Karpas-422 (cell line): ENCODE measurements around the gene CENATAC. TPM values are rescaled to one million over a fixed set of nuclear protein-coding genes. Genes with fewer than 3 reads are reported as not detected.

Experiments
- DNase-seq: peaks from one replicate; pipeline ENCODE4 v3.0.0-alpha.2; 2015
- H2AFZ ChIP-seq: fragments of 200-600 bp; sonication (generic); 2 replicates; pipeline ENCODE4 v1.6.1; 2014; ENCODE audit warnings: antibody characterized with exemption, low read length, mixed read lengths
- H3K27ac ChIP-seq: fragments of 200-600 bp; sonication (generic); 2 replicates; pipeline ENCODE4 v1.5.1; 2014; ENCODE audit warnings: mild to moderate bottlenecking, low read length, moderate library complexity
- H3K27me3 ChIP-seq: fragments of 200-600 bp; sonication (generic); 2 replicates; pipeline ENCODE4 v1.6.1; 2014; ENCODE audit warnings: low read length, mixed read lengths
- H3K36me3 ChIP-seq: fragments of 200-600 bp; sonication (generic); 2 replicates; pipeline ENCODE4 v1.6.1; 2014; ENCODE audit warnings: low read length, mixed read lengths; ENCODE audit not compliant: insufficient read depth
- H3K4me1 ChIP-seq: fragments of 200-600 bp; sonication (generic); 2 replicates; pipeline ENCODE4 v1.6.1; 2014; ENCODE audit warnings: mild to moderate bottlenecking, low read length, mixed read lengths
- H3K4me2 ChIP-seq: fragments of 200-600 bp; sonication (generic); 2 replicates; pipeline ENCODE4 v1.6.1; 2014; ENCODE audit warnings: low read length, low read depth, mild to moderate bottlenecking; ENCODE audit not compliant: poor library complexity, severe bottlenecking
- H3K4me3 ChIP-seq: fragments of 200-600 bp; sonication (generic); 2 replicates; pipeline ENCODE4 v1.5.1; 2014; ENCODE audit warnings: mild to moderate bottlenecking, antibody characterized with exemption, low read length, mixed read lengths
- H3K79me2 ChIP-seq: fragments of 200-600 bp; sonication (generic); 2 replicates; pipeline ENCODE4 v1.6.1; 2014; ENCODE audit warnings: mild to moderate bottlenecking, low read length, mixed read lengths
- H3K9ac ChIP-seq: fragments of 200-600 bp; sonication (generic); 2 replicates; pipeline ENCODE4 v1.6.0; 2014; ENCODE audit warnings: low read length
- H3K9me2 ChIP-seq: fragments of 200-600 bp; sonication (generic), shearing (Covaris generic); replicated peaks from 2 replicates; pipeline ENCODE4 v1.6.0; 2014; ENCODE audit warnings: mild to moderate bottlenecking, low read length, moderate library complexity; ENCODE audit not compliant: insufficient read depth
- H3K9me3 ChIP-seq: fragments of 300-700, 200-600 bp; sonication (generic); 2 replicates; pipeline ENCODE4 v1.6.1; 2014; ENCODE audit warnings: low read length, mixed read lengths
- H4K20me1 ChIP-seq: fragments of 200-600 bp; sonication (generic); 2 replicates; pipeline ENCODE4 v1.6.1; 2014; ENCODE audit warnings: mild to moderate bottlenecking, antibody characterized with exemption, low read length, low read depth; ENCODE audit not compliant: insufficient read depth
- total RNA-seq: library from RNA; depleted of rRNA; stranded (reverse); fragments of >200 nt; shearing (Covaris generic); gene quantifications from 2 replicates; pipeline ENCODE4 v1.2.3, GENCODE V29; 2014; ENCODE audit warnings: low replicate concordance

CENATAC gene
- total RNA-seq, 1 experiment from 2014 or later: 14.2 TPM

DNA sequence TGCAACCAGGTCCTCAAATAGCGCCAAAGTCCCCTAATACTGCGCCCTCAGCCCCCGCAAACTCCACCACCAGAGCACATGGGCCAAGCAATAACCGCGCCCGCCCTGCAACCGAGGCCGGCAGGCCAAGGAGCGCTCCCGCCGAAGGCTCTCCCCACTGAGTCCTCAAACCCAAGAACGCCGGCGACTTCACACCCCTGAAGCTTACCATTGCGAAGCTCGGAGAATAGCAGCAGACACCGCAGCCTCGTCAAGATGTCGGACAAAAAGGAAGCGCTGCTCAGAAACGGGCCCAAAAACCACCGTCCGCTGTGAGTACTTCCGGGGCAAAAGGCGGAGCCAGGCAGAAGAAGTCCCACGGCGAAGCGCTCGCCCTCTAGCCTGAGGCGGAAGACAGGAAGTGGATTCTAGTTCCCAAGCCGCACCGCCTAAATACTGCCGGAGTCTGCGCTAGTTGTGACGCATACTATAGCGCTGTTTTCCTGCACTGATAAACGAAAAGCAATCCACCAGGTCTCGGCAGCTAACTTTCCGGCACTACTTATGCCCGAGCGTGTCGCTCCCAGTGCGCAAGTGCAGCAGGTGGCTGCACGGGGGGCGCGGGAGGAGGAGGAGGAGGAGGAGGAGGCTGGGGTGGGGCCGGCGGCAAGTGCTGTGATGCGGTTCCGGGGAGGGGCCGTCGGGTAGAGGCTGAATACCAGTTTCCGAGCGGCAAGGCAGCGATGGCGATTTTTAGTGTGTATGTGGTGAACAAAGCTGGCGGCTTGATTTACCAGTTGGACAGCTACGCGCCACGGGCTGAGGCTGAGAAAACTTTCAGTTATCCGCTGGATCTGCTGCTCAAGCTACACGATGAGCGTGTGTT lies 20.4 kb downstream of the CENATAC start, which contains the start of the genes RPS25 and TRAPPC4:
TSS of gene RPS25 (minus strand) at position 270 of the 865 bp plus-strand sequence. CDS start at position 211, 59 bp downstream.
TSS of gene TRAPPC4 (plus strand) at position 693 of the 865 bp plus-strand sequence. CDS start at position 723, 30 bp downstream.
- DNase-seq: peak; percentile 95
- H3K4me1 ChIP-seq: peaks cover 18% of the 10 kb centered on the region
- peak within 1 kb of the TSS; percentile 91 for H3K4me3 ChIP-seq
- H2AFZ ChIP-seq: peak within 1 kb of the TSS; percentile 86; the same call in 1 of the 2 replicates
- peak within 1 kb of the TSS; percentile 82 for H3K4me2 ChIP-seq
- peak within 1 kb of the TSS; percentile 86 for H3K27ac ChIP-seq
- no peaks in the 10 kb centered on the region for H3K27me3 ChIP-seq
- no peaks in the 10 kb centered on the region; the same call in 1 of the 2 replicates for H4K20me1 ChIP-seq
- H3K9me3 ChIP-seq: no peaks in the 10 kb centered on the region
- H3K79me2 ChIP-seq: peaks cover 48% of the 10 kb centered on the region
- H3K9ac ChIP-seq: peak within 1 kb of the TSS; percentile 96
- peaks cover 33% of the 10 kb centered on the region for H3K36me3 ChIP-seq
- H3K9me2 ChIP-seq: no peaks in the 10 kb centered on the region

DNA sequence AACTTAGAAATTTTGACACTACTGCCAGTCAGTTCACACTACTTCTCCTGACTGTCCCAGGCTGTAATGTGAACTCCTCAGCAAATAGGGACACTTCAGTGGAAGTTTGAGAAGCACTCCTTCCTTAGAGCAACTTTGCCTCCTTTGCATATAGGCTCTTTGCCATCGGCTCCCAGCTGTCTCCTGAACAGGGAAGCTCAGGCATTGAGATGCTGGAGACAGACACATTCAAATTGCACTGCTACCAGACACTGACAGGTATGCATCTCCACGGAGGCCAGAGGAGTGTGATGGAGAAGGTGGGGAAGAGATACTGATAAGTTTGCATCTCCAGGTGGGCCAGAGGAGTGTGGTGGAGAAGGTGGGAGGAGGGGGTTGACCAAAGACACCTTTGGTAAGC lies 22.1 kb downstream of the CENATAC start:
- no peak overlapping the region for H3K27ac ChIP-seq

GRCh38 chr11:119021631-119022030 lies 23.7 kb downstream of the CENATAC start:
- Histone ChIP-seq H3K9me2 (no peaks in the 10 kb centered on the region), H3K4me2 (no peak overlapping the region), H4K20me1 (no peaks in the 10 kb centered on the region; the same call in 1 of the 2 replicates), H3K36me3 (peaks cover 5% of the 10 kb centered on the region), H3K9me3 (no peaks in the 10 kb centered on the region), H3K4me3 (no peak overlapping the region), H3K9ac (no peak overlapping the region), H3K27me3 (no peaks in the 10 kb centered on the region), H3K79me2 (peaks cover 42% of the 10 kb centered on the region), H3K27ac (no peak overlapping the region), H3K4me1 (peaks cover 21% of the 10 kb centered on the region), H2AFZ (no peak overlapping the region)
- DNase-seq: no peak

More for the DNA sequence above, 22.1 kb downstream of the CENATAC start:
- H3K9me2 ChIP-seq: no peaks in the 10 kb centered on the region
- no peak for DNase-seq
- peaks cover 21% of the 10 kb centered on the region for H3K4me1 ChIP-seq
- H4K20me1 ChIP-seq: no peaks in the 10 kb centered on the region; the same call in 1 of the 2 replicates
- peaks cover 21% of the 10 kb centered on the region for H3K36me3 ChIP-seq
- H3K4me3 ChIP-seq: peak overlapping the region; percentile 91
- H3K79me2 ChIP-seq: peaks cover 48% of the 10 kb centered on the region
- H3K27me3 ChIP-seq: no peaks in the 10 kb centered on the region
- H2AFZ ChIP-seq: no peak overlapping the region
- H3K4me2 ChIP-seq: peak overlapping the region; percentile 82
- H3K9me3 ChIP-seq: no peaks in the 10 kb centered on the region
- H3K9ac ChIP-seq: peak overlapping the region; percentile 96

GRCh38 chr11:119023741-119024140 lies 25.8 kb downstream of the CENATAC start:
- Histone ChIP-seq H3K4me2 (no peak overlapping the region), H4K20me1 (no peaks in the 10 kb centered on the region; the same call in 1 of the 2 replicates), H3K36me3 (no peaks in the 10 kb centered on the region), H2AFZ (no peak overlapping the region), H3K27me3 (no peaks in the 10 kb centered on the region), H3K4me3 (no peak overlapping the region), H3K27ac (no peak overlapping the region), H3K4me1 (peaks cover 22% of the 10 kb centered on the region), H3K9ac (no peak overlapping the region), H3K79me2 (peaks cover 28% of the 10 kb centered on the region), H3K9me2 (no peaks in the 10 kb centered on the region), H3K9me3 (no peaks in the 10 kb centered on the region)
- DNase-seq: no peak

DNA sequence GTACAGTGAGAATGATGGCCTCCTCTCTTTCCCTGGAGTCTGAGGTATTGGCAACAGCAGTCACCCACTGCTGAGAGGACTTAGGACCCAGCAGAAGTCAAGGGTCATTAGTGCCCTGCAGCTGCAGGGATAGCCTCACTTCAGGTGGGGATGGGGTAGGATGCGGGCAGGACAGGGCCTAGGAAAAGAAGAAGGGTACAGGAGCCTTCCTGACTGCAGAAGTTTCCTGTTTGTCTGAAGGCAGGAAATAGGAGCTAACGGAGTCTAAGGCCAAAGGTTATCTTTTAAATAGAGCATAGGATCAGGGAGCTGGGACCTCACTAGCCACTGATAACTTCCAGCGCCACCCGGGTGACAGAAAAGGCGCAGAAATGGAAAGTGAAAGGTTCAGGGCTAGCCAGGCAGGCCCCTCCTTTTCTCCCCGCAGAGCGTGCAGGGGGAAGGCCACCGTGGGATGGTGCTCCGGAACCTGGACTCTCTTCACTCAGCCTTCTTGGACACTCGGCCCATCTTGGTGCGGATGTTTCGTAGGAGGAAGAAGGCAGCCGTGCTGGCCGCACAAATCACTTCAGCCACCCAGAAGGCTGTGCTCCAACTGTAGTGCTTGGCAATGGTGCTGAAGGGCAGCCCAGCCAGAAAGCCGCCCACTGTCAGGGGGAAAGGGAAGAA lies 26.6 kb downstream of the CENATAC start:
- Histone ChIP-seq H3K9ac (no peak overlapping the region), H3K79me2 (peaks cover 25% of the 10 kb centered on the region), H3K27me3 (no peaks in the 10 kb centered on the region), H4K20me1 (no peaks in the 10 kb centered on the region), H3K9me2 (no peaks in the 10 kb centered on the region), H3K9me3 (no peaks in the 10 kb centered on the region), H2AFZ (no peak overlapping the region), H3K27ac (no peak overlapping the region), H3K4me2 (no peak overlapping the region), H3K36me3 (no peaks in the 10 kb centered on the region), H3K4me3 (no peak overlapping the region), H3K4me1 (peaks cover 30% of the 10 kb centered on the region)
- no peak for DNase-seq

DNA sequence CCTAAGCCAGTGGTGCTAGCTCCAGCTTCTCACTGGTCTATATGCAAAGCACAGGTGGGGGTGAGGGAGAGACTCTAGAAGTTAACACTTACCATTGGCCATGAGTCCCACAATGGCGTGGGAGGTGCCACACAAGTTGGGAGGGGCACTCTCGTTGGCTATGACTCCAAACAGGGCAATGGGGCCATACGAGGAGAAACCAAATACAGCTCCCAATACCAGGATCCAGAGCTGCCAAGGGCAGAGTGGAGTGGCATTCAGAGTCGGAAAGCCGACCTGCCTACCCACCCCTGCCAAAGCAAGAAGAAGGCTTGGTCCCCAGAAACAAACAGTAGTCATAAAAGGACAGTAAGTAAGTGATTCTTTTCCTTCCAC lies 27.1 kb downstream of the CENATAC start:
- Histone ChIP-seq H3K79me2 (peaks cover 23% of the 10 kb centered on the region), H3K27me3 (no peaks in the 10 kb centered on the region), H3K4me3 (no peak overlapping the region), H3K9me3 (no peaks in the 10 kb centered on the region), H3K4me2 (no peak overlapping the region), H4K20me1 (no peaks in the 10 kb centered on the region), H3K27ac (no peak overlapping the region), H2AFZ (no peak overlapping the region), H3K36me3 (no peaks in the 10 kb centered on the region), H3K4me1 (peaks cover 30% of the 10 kb centered on the region), H3K9me2 (no peaks in the 10 kb centered on the region), H3K9ac (no peak overlapping the region)
- DNase-seq: no peak

DNA sequence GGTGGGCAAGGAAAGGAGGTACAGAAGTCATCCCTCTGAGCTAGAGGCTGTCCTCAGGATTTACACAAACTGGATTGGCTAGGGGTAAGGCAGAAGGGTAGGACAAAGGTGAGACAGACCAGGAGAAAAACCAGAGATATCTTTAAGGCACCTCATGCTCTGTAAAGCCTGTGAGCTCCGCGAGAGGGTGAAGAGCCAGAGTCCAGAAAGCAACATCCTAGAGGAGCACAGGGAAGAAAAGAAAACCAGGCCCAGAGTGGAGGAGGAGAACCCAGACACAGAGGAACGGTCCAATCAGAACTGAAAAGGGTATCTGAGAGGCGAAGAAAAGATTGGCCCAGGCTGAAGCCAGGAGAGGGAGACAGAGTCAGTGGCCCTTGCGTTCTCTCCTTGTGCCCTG lies 27.6 kb downstream of the CENATAC start:
- peaks cover 26% of the 10 kb centered on the region for H3K4me1 ChIP-seq
- H3K27me3 ChIP-seq: no peaks in the 10 kb centered on the region
- no peaks in the 10 kb centered on the region for H3K9me2 ChIP-seq
- peaks cover 19% of the 10 kb centered on the region for H3K79me2 ChIP-seq
- no peak overlapping the region for H3K4me2 ChIP-seq
- no peak overlapping the region for H3K9ac ChIP-seq
- H2AFZ ChIP-seq: no peak overlapping the region
- H4K20me1 ChIP-seq: no peaks in the 10 kb centered on the region
- DNase-seq: no peak
- H3K27ac ChIP-seq: no peak overlapping the region
- no peaks in the 10 kb centered on the region for H3K36me3 ChIP-seq
- H3K4me3 ChIP-seq: no peak overlapping the region
- no peaks in the 10 kb centered on the region for H3K9me3 ChIP-seq
